ENCODE results near the gene KCNG2.

Gene KCNG2

DNA sequence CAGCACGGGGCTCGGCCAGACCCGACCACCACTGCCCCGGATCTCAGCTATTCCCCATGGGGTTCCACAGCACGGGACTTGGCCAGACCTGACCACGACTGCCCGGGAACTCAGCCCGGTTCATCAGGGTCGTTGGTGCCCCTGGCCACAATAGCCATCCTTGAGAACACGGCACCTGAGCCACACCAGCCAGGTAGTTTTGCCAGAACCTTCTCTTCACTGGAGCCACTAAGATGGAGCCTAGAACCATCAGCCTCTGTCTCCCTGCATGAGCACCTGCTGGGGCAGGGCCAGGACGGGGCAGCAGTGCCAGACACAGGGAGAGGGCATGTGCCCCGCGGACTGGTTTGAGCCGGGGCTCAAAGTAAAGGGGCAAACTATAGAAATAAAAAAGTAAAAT is 11.4 kb upstream of the KCNG2 start:
- Histone ChIP-seq H3K36me3 (ENCODE audit: insufficient read depth) (no peaks in the 10 kb centered on the region), H3K4me2 (no peak overlapping the region), H3K4me3 (IDR thresholded peaks at IDR 0.05; ENCODE audit: insufficient read depth, low read depth, low read length) (no peak overlapping the region), H3K9ac (no peak overlapping the region), H3K79me2 (ENCODE audit: insufficient read depth, low read depth) (no peaks in the 10 kb centered on the region), H3K4me1 (ENCODE audit: low read depth, poor library complexity, severe bottlenecking) (no peaks in the 10 kb centered on the region), H2AFZ (ENCODE audit: low read depth) (no peak overlapping the region), H4K20me1 (ENCODE audit: insufficient read depth) (no peaks in the 10 kb centered on the region), H3K27me3 (ENCODE audit: insufficient read depth, low read depth) (peaks cover 23% of the 10 kb centered on the region; the same call in 1 of the 2 replicates), H3K27ac (no peak overlapping the region)
- TF ChIP-seq, protein P1, sequence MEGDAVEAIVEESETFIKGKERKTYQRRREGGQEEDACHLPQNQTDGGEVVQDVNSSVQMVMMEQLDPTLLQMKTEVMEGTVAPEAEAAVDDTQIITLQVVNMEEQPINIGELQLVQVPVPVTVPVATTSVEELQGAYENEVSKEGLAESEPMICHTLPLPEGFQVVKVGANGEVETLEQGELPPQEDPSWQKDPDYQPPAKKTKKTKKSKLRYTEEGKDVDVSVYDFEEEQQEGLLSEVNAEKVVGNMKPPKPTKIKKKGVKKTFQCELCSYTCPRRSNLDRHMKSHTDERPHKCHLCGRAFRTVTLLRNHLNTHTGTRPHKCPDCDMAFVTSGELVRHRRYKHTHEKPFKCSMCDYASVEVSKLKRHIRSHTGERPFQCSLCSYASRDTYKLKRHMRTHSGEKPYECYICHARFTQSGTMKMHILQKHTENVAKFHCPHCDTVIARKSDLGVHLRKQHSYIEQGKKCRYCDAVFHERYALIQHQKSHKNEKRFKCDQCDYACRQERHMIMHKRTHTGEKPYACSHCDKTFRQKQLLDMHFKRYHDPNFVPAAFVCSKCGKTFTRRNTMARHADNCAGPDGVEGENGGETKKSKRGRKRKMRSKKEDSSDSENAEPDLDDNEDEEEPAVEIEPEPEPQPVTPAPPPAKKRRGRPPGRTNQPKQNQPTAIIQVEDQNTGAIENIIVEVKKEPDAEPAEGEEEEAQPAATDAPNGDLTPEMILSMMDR (conservative IDR thresholded peaks at IDR 0.05; ENCODE audit: low read depth, low read length): no peak

DNA sequence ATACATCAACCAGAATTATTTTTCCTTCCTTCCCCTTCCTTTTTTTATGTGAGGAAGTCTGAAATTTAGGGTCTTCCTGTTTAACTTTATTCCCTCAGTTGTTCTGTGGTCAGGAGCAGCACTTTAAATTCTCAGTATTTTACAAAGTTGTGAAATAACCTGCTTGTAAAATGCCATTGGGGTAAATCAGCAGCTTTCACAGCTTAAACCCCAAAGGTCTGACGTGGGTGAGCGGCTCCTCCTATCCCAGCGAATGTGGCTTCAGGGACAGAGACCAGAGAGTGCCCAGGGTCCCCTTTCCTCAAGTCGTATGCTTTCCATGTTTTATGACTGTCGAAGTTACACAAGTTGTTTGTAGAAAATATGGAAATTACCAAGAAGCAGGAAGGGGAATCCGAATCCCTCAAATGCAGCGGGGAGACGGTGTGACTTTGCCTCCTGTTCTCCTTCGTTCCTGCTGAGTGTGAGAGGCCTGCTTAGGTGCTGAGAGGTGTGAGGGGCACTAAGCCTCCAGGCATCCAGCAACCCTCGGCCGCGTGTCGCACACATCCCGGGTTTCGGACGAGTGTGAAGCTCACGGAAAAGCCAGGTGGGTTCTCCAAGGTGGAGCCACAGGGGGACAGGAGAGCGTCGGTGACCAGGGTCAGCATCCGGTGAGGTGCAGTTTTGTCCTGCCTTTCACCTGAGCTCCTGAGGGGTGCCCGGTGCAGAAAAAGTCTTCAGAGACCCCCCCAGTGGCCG is 10.8 kb upstream of the KCNG2 start:
- H3K9ac ChIP-seq: no peak overlapping the region
- TF ChIP-seq, protein P1 (conservative IDR thresholded peaks at IDR 0.05; ENCODE audit: low read depth, low read length): no peak
- H3K4me2 ChIP-seq: no peak overlapping the region
- peaks cover 17% of the 10 kb centered on the region; the same call in 1 of the 2 replicates for H3K27me3 ChIP-seq (ENCODE audit: insufficient read depth, low read depth)
- no peaks in the 10 kb centered on the region for H3K36me3 ChIP-seq (ENCODE audit: insufficient read depth)
- H3K4me1 ChIP-seq (ENCODE audit: low read depth, poor library complexity, severe bottlenecking): no peaks in the 10 kb centered on the region
- H3K27ac ChIP-seq: no peak overlapping the region
- H4K20me1 ChIP-seq (ENCODE audit: insufficient read depth): no peaks in the 10 kb centered on the region
- no peak overlapping the region for H3K4me3 ChIP-seq (IDR thresholded peaks at IDR 0.05; ENCODE audit: insufficient read depth, low read depth, low read length)
- no peaks in the 10 kb centered on the region for H3K79me2 ChIP-seq (ENCODE audit: insufficient read depth, low read depth)
- H2AFZ ChIP-seq (ENCODE audit: low read depth): no peak overlapping the region

DNA sequence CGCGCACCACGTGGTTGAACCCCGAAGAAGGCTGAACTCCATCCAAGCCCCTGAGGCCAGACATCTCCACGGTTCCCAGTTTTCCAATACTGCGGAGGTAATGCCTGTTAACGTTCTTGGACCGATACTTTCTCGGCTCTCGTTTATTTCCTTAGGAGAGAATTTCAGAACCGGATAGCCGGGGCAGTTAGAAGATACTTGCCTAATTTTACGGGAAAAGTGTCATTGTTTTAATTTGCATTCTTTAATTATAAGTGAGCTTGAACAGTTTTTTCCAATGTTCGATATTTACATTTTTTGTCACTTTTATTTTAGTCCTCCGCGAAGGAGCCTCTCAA is 10.2 kb upstream of the KCNG2 start:
- H3K4me2 ChIP-seq: no peak overlapping the region
- H3K27me3 ChIP-seq (ENCODE audit: insufficient read depth, low read depth): peaks cover 16% of the 10 kb centered on the region; the same call in 1 of the 2 replicates
- TF ChIP-seq, protein P1 (conservative IDR thresholded peaks at IDR 0.05; ENCODE audit: low read depth, low read length): no peak
- H3K36me3 ChIP-seq (ENCODE audit: insufficient read depth): no peaks in the 10 kb centered on the region
- H3K4me3 ChIP-seq (IDR thresholded peaks at IDR 0.05; ENCODE audit: insufficient read depth, low read depth, low read length): no peak overlapping the region
- no peaks in the 10 kb centered on the region for H3K4me1 ChIP-seq (ENCODE audit: low read depth, poor library complexity, severe bottlenecking)
- no peaks in the 10 kb centered on the region for H4K20me1 ChIP-seq (ENCODE audit: insufficient read depth)
- H3K9ac ChIP-seq: no peak overlapping the region
- H3K79me2 ChIP-seq (ENCODE audit: insufficient read depth, low read depth): no peaks in the 10 kb centered on the region
- H2AFZ ChIP-seq (ENCODE audit: low read depth): no peak overlapping the region
- H3K27ac ChIP-seq: no peak overlapping the region

- Histone ChIP-seq H3K27ac (no peak overlapping the region), H2AFZ (ENCODE audit: low read depth) (no peak overlapping the region), H3K9ac (no peak overlapping the region), H3K27me3 (ENCODE audit: insufficient read depth, low read depth) (peaks cover 16% of the 10 kb centered on the region; the same call in 1 of the 2 replicates), H4K20me1 (ENCODE audit: insufficient read depth) (no peaks in the 10 kb centered on the region), H3K4me1 (ENCODE audit: low read depth, poor library complexity, severe bottlenecking) (no peaks in the 10 kb centered on the region), H3K79me2 (ENCODE audit: insufficient read depth, low read depth) (no peaks in the 10 kb centered on the region), H3K36me3 (ENCODE audit: insufficient read depth) (no peaks in the 10 kb centered on the region), H3K4me3 (IDR thresholded peaks at IDR 0.05; ENCODE audit: insufficient read depth, low read depth, low read length) (no peak overlapping the region), H3K4me2 (no peak overlapping the region)
- TF ChIP-seq, protein P1 (conservative IDR thresholded peaks at IDR 0.05; ENCODE audit: low read depth, low read length): no peak
Measured at GRCh38 chr18:79787865-79788733, 9.6 kb upstream of the KCNG2 start.

Measured in KMS-11 (cell line).